GM18505 (cell line): ENCODE data around the gene ZNF134.

Source experiments
- ATAC-seq: cut with Tn5 transposase; IDR thresholded peaks from one replicate; pipeline ENCODE4 v1.9.1; 2021; ENCODE audit not compliant: unreplicated experiment
- POLR2A ChIP-seq: IDR thresholded peaks from 4 replicates; pipeline ENCODE4 v1.6.1; 2011; ENCODE audit warnings: borderline replicate concordance; ENCODE audit not compliant: insufficient read depth, insufficient read length; ENCODE audit errors: extremely low read depth

The ZNF134 gene

DNA sequence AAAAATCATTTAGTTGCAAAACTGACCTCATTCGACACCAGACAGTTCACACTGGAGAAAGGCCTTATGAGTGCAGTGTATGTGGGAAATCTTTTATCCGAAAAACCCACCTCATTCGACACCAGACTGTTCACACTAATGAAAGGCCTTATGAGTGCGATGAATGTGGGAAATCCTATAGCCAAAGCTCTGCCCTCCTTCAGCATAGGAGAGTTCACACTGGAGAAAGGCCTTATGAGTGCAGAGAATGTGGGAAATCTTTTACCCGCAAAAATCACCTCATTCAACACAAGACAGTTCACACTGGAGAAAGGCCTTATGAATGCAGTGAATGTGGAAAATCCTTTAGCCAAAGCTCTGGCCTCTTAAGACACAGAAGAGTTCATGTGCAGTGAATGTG, 7.1 kb upstream of the ZNF134 start:
- TF ChIP-seq POLR2A: no peak
- no peak for ATAC-seq

DNA sequence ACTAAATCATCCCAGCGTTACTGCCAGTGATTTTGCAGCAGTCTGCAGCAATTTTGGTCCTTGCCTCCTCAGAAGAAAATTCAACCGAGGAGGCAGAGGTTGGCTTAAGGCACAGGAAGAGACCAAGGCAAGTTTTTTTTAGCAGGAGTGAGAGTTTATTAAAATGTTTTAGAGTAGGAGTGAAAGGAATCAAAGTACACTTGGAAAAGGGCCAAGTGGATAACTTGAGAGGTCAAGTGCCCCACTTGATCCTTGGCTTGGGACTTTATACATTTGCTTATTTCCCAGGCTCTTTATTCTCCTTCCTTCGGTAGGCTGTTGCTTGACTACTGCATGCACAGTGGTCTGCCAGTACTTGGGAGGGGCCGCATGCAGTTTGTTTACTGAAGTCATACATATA, 2.9 kb upstream of the ZNF134 start:
- no peak for ATAC-seq
- no peak for TF ChIP-seq POLR2A

DNA sequence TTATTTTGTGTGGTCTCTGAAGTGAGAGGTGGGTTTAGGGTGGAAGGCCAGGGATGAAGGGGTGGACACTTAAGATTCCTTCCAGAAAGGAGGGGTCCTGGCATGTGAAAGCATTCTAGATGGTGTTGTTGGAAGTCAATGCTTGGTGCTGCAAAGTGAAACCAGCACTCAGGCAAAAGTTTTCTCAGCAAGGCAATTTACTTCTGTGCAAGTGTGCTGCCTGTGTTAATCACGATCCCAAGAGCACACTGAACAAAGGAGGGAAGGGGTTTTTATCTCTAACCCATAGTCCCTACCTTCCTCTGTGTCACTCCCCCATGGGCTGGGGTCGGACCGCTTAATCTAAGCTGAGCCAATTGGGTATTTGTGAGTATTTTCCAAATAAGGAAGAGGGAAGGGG, 1.3 kb downstream of the ZNF134 start:
- no peak for TF ChIP-seq POLR2A
- ATAC-seq: no peak

DNA sequence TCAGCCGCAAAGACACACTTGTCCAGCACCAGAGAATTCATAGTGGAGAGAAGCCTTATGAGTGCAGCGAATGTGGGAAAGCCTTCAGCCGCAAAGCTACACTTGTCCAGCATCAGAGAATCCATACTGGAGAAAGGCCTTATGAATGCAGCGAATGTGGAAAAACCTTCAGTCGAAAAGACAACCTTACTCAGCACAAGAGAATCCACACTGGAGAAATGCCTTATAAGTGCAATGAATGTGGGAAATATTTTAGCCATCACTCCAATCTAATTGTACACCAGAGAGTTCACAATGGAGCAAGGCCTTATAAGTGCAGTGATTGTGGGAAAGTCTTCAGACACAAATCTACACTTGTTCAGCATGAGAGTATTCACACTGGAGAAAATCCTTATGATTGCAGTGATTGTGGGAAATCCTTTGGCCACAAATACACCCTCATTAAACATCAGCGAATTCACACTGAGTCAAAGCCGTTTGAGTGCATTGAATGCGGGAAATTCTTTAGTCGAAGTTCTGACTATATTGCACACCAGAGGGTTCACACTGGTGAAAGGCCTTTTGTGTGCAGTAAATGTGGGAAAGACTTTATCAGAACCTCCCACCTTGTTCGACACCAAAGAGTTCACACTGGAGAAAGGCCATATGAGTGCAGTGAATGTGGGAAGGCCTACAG, 6.8 kb downstream of the ZNF134 start:
- no peak for ATAC-seq

DNA sequence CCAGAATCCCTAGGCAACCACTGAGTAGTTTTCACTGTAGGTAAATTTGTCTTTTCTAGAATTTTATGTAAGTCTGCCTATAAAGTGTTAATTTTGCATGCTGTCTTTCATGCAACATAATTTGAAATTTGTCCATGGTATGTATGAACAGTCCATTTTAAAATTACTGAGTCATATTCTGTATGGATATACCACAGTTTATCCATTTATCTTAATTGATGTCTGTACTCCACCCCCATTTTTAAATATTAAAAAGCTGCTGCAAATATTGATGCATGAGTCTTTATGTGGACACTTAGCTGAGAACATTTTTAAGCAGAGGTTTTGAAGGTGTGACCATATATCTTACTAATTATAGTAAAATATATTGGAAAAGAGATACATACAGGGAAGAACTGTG, 9.0 kb downstream of the ZNF134 start:
- TF ChIP-seq POLR2A: no peak
- no peak for ATAC-seq

More for the DNA sequence above, 6.8 kb downstream of the ZNF134 start:
- no peak for TF ChIP-seq POLR2A

DNA sequence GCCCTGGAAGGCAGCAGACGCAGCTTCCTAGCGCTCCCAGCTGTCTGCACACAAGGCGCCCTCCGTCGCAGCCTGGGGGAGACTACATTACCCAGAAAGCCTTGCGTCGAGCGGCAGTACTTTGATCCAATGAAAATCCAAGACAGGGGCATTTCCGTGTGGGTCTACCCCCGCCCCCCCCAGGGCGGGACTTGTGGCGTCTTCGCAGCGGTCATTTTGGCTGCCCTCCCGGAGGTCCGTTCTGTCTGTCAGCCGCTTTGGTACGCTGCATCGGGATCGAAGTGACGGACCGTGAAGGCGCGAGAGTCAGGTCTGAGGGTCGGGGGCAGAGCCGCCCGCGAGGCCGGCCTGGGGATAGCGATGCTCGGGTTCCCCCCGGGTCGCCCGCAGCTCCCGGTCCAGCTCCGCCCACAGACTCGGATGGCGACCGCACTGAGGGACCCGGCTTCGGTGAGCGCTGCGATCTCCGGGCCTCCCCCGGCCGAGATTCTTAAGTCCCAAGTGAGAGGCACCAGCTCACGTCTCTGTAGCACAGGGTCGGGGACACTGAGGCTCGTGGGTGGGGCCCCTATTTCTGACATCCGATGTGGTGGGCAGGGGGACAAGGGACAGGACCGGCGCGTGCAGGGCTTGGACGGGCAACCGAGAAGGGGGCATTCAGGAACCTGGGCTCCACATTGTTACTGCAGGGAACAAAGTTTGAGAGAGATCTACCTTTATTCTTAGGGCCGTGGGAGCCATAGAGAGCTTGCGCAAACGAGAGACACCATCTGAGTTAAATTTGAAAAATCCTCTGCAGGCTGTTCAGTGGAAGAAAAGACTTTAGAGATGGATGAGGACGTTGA, 19.2 kb downstream of the ZNF134 start, which contains the start of gene ZNF211:
Gene ZNF211, plus strand, starts transcription at position 182 of the 845 bp plus-strand sequence. Its CDS starts 179 bp downstream, at position 361.
- peak; percentile 74 for TF ChIP-seq POLR2A
- peak; percentile 93 for ATAC-seq

DNA sequence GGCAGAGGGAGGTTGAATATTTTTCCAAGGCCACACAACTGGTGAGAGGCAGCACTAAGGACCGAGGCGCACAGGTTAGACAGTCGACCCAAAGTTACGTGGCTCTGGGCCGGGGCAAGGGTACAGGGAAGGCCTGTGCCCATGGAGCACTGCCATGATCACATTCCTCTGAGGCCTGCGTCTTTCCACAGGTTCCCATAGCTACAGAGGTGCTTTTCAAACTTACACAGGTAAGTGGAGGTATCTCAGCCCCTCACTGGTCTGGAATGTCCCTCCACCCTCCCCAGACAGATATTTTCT, 19.7 kb downstream of the ZNF134 start:
- no peak for TF ChIP-seq POLR2A
- no peak for ATAC-seq

DNA sequence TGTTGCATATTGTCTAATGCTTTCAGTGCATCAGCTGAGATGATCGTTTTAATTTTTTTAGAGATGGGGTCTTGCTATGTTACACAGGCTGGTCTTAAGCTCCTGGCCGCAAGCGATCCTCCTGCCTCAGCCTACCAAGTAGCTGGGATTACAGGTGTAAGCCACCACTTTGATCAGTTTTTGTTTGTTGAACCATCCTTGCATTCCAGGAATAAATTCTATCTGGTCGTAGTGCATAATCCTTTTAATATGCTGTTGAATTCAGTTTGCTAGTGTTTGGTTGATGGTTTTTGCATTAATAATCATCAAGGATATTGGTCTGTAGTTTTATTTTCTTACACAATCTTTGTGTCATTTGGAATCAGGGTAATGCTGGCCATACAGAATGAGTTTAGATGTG, 23.3 kb downstream of the ZNF134 start:
- TF ChIP-seq POLR2A: no peak
- ATAC-seq: no peak

DNA sequence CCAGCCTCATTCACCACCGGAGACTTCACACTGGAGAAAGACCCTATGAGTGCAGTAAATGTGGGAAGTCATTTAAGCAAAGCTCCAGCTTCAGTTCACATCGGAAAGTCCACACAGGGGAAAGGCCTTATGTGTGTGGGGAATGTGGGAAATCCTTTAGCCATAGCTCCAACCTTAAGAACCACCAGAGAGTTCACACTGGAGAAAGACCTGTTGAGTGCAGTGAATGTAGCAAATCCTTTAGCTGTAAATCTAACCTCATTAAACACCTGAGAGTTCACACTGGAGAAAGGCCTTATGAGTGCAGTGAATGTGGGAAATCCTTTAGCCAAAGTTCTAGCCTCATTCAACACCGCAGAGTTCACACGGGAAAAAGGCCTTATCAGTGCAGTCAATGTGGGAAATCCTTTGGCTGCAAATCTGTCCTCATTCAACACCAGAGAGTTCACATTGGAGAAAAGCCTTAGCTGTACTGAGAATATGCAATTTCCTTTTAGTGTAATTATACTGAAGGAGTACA, 27.7 kb downstream of the ZNF134 start:
- no peak for ATAC-seq
- no peak for TF ChIP-seq POLR2A

DNA sequence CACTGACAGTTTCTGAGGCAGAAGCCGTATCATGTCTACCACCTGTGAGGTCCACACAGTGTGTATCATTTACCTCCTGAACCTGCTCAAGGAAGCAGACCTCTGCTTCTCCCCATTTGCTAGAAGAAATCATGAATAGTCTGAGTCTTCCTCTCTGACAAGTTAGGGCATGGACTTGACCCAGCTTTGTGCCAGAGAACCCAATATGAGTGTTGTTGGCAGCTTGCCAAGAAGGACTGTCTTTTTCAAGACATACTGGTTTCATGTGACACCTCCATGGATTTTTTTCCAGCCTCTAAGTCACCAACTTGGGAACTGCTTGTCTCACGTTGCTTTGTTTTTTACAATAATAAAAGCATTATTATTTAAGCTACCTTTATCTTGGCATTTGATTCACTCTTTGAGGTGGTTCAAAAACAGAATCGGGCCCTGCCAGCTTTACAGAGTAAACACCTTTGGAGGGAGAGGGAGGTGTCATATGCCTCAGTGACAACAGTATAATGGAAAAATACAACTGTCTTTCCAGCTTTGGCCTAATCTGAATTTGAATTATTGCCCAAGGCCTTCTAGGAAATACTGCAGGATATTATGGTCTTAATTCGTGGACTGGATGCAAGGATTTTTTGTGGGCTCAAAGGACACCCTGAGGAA, 28.5 kb downstream of the ZNF134 start:
- ATAC-seq: no peak
- no peak for TF ChIP-seq POLR2A

DNA sequence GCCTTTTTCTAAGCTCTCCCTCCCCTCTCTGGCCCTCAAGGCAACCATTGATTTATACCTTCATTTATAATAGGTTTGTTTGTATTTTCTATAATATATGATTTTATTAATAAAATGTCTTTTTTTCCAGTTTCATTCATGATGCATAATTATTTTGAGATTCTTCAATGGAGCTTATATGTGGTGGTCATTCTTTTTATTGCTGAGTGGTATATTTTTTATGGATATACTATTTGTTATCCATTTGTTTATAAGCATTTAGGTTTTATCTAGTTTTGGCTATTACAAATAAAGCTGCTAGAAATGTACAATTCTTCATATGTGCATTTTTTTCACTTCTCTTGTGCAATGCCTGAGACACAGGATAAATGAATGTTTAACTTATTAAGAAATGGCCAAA, 29.7 kb downstream of the ZNF134 start:
- no peak for TF ChIP-seq POLR2A
- ATAC-seq: no peak

DNA sequence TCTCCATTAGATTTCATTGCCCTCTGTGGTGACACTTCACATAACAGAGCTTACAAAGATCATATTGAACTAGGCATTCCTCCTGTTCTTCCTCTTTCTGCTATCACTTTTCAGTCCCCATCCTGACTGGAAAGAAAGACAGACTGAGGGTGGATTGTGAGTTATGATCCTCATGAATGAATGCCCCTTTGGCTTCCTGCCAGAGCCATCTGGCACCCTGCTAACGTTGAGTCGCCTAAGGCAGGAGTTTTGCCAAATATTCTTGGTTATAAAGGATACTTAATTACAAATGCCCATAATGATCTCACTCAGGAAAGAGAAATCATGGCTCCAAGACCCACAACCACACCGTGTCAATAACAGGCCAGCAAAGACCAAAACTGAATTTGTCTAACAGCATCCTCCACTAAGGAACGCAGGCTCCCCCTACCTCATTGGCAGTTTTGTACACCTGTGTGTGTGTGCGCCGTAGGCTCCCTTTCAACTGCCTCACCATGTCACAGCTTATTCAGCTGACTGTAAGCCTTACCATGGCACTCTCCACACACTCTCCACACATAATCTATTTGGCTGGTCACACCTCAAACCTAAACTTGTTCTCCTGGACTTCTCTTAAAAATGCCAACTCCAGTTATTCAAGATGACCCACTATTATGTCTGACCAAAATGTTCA, 34.4 kb downstream of the ZNF134 start:
- no peak for ATAC-seq
- no peak for TF ChIP-seq POLR2A

DNA sequence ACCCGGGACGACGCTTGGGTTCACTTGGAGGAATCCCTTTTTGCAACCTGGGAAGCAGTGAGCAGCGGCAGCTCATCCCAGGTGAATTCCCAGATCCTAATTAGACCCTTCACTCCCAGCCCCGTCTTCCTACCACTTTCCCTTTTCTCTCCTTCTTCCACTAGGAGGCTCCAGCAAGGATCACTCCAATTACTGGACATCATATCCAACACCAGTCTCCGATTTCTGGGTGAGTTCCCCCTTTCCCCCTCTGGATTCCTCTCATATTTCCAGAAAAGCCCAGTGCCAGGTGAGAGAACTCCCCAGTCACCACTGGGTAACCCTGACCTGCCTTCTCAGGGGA, 37.6 kb downstream of the ZNF134 start:
- ATAC-seq: no peak
- TF ChIP-seq POLR2A: no peak

DNA sequence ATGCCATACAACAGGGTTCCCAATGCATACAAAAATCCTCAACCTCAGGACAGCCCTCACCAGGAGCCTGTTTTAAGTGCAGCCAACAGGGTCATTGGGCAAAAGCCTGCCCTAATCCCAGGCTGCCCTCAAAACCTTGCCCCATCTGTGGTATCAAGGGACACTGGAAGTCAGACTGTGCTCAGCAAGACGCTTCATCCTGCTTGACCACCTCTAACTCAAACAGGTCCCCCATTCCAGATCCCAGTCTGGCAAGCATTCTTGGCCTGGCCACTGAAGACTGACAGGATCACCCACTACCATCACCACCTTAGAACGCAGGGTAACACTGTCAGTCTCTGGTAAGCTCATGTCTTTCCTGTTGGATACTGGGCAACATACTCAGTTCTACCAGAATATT, 39.6 kb downstream of the ZNF134 start:
- no peak for TF ChIP-seq POLR2A
- ATAC-seq: no peak

DNA sequence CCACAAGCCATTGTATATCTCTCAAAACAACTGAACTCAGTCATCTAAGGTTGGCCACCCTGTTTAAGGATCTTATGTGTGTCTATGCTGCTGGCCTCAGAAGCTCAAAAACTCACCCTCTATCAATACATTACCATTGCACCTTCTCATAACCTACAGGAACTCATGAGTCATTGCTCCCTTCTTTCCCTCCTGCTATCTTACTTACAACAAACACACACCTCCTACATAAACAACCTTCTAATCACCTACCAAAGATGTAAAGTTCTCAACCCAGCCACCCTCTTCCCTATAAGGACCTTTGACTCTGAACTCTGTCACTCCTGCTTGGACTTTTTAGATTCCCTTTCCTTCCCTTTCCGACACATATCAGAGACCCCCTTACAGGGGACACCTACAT, 41.4 kb downstream of the ZNF134 start:
- no peak for ATAC-seq
- TF ChIP-seq POLR2A: no peak
